Cardiac septum (tissue), 1 donor: ENCODE results near the gene RGS10. TPM values are rescaled to one million over a fixed set of nuclear protein-coding genes. Genes with fewer than 3 reads are reported as not detected.
"Not testable (repeated sequence)": the region's sequence is repeated elsewhere in the genome, so short reads cannot be mapped to it uniquely, and the experiment has no call there.

Experiments
- DNase-seq: peaks from one replicate; pipeline ENCODE4 v3.0.0-alpha.2; 2020; ENCODE audit warnings: low spot score
- intact Hi-C: fragments of 100-400 bp; cut with DNase I; formaldehyde crosslinking; loops from one replicate; pipeline ENCODE4 v1.14.0; 2022
- total RNA-seq: library from RNA; stranded (reverse); fragmentation: NEBNext Ultra II Directional; extraction: Animal tissue kit (Norgen Biotek cat#: 25700); gene quantifications from one replicate; pipeline ENCODE4 v1.2.1, GENCODE V29; 2021
- donor health status: DM: no; HTN: no; CAD: no.

RGS10 gene
- total RNA-seq, 1 donor from 2014 or later: 3.2 TPM

DNA sequence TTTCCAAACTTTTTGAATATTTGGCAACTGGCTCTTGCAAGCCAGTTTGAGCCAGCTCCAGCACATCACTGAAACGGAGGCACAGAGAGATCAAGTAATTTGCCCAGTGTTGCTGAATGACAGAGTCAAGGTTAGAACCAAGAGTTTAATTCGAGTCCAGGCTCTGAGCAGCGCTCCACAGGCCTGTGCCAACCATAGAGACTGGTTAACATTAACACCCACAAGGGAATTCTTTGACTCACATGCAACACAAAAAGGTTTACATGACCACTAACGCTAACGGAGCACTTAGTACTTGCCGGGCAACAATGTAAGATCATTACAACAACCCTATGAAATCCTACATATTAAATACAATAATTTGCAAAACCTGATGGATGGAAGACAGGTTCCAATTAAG is 1.5 kb downstream of the RGS10 start:
- intact Hi-C loops: loop anchor here (5.0 to 10.0 kb wide), 2 partner anchors 96 to 344 kb away; no protein-coding TSS in a partner anchor
- no peak for DNase-seq

DNA sequence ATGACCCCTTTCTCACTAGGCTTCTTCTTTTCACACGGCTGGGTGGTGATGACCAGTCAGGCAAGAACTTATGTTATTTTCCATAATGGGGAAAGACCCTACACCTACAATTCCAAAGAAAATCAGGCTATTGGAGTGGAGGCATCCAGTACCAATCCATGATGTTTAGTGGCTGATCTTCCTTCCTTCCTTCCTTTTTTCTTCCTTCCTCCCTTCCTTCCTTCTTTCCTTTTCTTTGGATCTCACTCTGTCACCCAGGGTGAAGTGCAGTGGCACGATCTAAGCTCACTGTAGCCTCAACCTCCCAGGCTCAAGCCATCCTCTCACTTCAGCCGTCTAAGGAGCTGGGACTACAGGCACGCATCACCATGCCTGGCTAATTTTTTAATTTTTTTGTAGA is 2.5 kb downstream of the RGS10 start:
- DNase-seq: no peak
- intact Hi-C loops: loop anchor here (5.0 to 10.0 kb wide), 2 partner anchors 95 to 343 kb away; no protein-coding TSS in a partner anchor

DNA sequence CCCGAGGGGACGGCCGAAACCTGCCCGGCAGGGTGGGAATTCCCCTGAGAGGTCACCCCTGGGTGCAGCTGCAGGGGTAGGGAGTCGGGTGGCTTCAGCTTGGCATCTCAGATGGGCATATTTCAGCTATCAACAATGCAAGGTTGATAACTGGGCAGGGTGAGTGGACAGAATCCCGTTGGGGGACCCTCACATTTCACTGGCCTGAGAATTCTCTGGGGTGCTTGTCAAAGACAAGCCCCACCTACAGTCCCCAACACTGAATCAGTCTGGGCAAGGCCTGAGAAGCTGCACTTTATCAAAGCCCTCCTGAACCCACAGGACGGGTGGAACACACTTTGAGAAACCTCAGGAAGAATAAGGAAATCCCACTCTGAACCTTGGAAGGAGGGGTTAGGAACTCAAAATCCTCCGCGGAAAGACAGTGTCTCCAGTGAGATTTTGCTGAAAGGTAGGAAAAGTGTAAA is 3.1 kb downstream of the RGS10 start:
- intact Hi-C loops: no loop called here
- no peak for DNase-seq

DNA sequence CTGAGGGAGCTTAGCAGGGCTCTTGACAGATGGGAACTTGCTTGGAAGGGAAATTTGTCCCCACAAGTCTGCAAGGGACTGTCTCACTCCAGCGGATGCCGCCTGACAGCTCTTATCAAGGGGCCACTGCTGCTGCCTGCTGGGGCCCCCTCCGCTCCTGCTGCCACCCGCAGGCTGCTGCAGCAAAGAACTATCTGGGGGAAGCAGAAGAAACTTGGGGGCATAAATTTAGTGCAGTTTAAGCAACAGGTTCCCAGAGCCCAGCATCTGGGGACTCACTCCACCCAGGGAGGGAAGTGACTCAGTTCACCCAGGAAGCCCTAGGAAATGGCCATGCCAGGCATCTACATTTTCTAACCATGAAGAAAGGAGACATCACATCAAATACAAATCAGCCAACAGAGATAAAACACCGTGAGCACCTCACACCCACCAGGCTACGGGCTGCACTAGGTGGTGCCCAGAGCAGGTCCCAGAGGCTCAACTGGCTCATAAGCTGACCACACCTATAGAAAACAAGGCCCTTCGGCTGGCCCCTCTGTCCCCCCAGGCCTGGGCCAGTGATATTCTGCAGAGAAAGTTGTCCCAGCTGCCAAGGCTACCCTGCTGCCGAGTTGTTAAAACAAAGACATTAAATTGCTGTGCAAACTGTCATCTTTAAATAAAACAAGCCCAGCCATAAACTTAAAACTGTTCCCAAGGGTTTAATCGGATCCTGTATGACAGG is 3.7 kb downstream of the RGS10 start:
- no peak for DNase-seq
- intact Hi-C loops: no loop called here

DNA sequence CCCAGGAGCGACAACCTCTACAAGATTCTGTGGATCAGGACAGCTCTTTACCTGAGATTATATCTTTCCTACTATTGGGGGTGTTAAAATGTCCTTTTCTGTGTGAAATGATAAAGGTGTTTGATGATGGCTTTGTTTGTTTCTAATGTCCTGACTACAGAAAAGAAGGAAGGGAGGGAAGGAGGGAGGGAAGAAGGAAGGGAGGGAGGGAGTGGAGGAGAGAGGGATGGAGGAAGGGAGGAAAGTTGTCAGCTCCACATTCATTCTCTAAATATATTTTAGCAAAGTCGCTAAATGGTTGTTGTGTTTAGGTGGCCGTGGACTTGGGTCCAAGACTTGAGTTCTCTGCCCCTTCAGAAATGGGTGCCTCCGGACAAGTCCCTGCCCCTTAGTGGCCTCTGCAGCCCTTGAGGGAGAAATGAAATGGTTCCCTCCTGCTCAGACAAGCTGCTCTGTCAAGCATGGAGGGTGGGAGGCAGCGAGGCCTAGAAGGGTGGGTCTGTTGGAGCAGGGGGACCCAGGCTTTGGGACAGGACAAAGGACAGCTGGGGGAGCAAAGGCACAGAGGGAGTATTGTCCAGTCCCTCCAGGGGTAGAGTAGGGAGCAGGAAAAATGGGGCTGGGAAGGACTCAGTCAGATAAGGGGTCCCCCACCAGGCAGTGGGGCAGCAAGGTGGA is 4.4 kb downstream of the RGS10 start:
- DNase-seq: no peak
- intact Hi-C loops: no loop called here

DNA sequence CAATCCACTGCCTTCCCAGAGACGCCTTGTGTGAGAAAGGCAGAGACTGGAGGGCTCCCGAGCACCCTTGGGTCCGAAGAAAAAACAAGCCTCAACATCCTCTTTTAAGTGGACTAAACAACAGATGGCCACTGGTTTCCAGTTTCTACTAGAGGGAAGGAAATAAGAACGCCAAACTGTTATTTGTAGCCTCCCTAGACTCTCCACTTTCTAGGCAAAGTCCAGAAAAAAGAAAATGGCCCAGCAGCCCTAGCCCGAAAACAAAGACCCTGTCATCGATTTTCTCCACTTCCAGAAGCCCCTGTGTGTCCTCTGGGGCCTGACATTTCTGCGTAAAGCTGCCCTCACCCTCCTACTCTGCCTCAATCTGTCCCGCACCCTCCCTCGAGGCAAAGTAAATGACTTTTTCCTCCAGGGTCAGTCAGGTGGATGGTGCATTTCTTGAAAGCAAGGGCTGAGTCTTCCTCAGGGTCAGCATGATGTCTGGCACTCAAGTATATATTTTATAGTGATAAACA is 6.0 kb downstream of the RGS10 start:
- DNase-seq: no peak
- intact Hi-C loops: no loop called here

DNA sequence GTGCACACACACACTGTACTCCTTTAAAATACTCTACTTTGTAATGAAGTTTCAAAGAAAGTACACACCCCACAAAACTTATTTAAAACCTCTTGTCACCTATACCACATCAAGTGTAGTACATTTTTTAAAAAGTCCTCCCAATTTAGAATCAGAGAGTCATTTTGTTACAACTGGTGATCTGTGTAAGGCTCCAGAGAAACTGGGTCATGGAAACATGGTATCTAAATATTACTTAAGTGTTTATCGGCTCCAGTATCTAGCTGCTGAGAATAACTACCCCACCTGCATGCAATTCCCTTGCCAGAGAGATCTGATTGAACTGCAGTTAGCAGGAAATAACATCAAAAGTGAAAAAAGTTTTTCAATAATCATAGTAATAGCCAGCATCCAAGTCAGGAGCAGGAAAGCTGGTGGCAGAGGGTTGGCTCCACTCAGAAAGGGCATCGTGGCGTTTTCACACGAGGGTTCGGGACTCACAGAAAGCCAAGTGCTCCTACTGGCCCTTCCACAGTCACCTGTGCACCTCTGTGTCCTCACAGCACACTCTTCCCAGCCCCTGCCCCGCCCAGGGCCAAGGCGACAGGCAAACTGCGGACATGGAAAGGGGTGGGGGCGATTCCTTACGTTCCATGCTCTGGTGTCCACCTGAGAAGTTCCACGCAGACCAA is 6.5 kb downstream of the RGS10 start:
- intact Hi-C loops: no loop called here

DNA sequence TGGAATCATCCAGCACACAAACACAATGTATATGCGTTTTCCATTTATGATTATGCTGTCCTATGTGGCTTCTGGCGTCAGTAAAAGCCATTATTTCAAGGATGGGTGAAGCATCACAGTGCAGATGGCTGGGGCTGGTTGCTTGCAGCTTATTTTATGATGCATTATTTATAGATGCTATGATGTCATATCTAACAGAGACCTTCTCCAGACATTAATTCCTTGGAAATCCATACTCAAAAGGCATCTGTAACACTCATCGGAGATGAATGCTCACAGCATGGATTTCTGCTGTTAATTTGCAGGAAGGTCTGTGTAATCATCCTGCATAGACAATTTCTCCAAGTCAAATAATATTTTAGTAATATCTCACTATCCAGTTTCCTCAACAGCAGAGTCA is 7.2 kb downstream of the RGS10 start:
- no peak for DNase-seq
- intact Hi-C loops: no loop called here

More for the DNA sequence above, 6.5 kb downstream of the RGS10 start:
- no peak for DNase-seq

DNA sequence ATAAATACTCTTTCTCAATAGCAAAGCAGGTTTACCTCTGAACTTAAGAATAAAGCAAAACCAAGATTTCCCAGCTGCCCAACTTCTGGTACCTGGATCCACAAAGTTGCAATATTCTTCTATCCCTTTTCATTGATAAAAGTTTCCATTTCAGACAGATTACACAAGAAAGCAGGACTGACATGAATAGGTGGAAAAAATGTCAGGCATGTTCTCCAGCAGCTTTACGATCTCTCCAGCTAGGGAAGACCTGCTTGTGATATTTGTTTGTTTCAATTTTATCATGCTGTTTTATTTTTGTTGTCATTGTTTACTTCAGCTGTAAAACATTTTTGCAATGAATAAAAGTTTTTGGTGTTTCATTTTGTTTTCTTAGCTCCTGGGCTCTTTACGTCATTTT is 9.0 kb downstream of the RGS10 start:
- intact Hi-C loops: no loop called here
- DNase-seq: no peak

DNA sequence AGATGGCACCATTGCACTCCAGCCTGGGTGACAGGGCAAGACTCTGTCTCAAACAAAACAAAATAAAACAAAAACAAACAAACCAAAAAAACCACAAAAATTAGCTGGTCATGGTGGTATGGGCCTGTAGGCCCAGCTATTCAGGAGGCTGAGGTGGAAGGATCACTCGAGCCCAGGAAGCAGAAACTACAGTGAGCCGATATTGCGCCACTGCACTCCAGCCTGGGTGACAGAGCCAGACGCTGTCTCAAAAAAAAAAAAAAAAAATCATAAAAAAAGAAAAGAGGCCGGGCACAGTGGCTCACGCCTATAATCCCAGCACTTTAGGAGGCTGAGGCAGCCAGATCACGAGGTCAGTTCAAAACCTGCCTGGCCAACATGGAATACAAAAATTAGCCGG is 9.7 kb downstream of the RGS10 start:
- intact Hi-C loops, DNase-seq: not testable (repeated sequence)

DNA sequence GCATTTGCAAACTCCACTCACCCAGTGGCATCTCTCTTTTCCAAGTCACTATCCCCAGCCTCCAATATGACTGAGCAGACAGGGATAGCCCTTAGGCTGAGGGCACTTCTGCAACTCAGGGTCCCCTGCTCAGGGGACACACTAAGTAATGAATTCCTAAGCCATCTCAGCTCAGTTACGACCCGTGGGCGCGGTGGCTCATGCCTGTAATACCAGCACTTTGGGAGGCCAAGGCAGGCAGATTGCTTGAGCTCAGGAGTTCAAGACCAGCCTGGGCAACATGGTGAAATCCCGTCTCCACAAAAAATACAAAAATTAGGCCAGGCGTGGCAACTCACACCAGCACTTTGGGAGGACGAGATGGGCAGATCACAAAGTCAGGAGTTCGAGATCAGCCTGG is 10.3 kb downstream of the RGS10 start:
- intact Hi-C loops, DNase-seq: not testable (repeated sequence)

DNA sequence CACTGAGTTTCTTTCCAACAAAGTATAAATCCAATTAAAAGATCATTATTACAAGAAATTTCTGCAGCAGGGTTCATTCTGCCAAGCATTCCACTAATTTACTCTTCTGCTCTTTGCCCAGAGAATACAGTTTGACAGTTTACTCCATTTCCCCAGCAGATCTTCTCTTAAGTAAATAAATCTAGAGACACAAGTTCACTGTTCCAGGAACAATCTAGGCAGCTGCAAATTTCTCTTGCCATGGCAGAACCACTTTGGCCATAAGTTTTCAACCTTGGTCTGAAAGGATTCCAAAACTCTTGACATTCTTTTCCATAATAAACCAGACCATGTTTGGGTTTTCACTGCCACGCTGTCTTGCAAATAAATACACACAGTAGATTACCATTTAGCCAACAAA is 11.5 kb downstream of the RGS10 start:
- intact Hi-C loops: no loop called here
- no peak for DNase-seq

DNA sequence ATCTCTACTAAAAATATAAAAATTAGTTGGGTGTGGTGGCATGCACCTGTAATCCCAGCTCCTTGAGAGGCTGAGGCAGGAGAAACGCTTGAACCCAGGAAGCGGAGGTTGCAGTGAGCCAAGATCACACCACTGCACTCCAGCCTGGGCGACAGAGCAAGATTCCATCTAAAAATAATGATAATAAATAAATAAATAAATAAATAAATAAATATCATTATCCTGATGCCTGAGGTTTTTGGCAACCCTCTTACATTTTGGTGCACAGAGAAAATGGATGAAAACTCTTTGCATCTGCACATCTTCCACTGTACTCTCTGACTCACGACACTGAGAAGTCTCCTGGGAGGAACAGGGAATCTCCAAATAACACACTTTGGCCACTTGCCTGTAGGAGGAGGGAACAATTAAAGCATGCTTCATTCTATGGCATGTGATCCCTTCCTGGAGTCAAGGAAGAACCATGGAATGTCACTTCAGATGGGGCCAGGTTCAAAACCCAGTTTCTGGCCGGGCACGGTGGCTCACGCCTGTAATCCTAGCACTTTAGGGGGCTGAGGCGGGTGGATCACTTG is 13.8 kb downstream of the RGS10 start:
- DNase-seq, intact Hi-C loops: not testable (repeated sequence)

DNA sequence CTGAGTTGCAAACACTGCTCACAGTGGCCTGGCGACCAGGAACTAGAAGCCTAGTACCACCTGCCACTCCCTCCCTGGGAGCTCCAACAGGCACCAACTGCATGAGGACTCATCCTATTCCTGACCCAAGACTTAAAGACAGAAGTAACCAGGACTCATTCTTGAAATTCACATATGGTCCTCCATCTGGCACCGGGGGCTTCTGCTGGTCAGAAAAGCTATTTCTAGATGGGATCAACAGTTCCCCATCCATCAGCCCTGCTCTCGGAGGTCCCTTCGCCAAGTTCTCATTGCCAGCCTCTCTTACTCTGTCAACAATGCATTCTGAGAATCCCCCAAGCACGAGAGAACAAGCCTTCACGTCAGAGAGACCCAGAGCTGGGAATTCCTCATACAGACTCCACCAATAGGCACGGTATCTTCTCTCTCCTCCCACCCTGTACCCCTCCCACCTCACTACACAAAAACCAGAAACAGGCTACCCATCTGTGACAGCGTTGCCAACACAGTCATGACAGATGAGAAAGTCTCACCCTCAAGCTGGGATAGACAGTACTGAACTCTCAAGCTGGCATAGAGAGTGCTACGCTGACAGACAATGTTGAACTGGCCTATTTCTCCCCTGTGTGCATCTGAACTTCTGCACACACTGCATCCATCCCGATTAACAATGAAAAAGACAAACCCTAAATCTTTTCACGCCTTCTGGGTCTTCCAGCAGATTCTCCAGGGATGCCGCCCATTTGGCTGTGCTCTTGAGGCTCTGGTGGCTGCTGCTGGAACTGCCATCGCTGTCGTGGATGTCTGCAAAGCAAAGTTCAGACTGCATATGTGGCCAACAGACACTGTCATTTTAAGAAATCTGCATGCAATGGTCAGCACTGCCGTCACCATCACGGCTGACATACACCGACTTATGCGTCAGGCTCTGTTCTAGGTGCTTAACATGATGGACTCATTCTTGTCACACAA is 15.6 kb downstream of the RGS10 start:
- DNase-seq: peak; percentile 67
- intact Hi-C loops: no loop called here

DNA sequence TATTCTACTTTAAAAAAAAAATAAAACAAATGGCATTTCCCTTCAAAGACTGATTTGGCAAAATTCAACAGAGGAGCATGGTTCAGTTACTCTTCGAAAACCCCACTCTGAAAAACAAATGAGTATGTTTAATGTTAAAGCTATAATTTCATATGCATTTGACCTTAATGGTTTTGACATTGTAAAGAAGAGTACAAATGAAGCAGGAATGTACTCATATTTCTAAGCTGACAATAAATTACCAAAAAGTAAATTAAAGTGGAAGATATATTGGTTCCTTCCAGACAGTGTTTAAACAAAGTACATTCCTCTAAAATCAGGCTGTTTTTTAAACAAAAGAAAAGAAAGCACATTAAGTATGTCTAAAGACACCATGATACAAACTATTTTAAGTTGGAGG is 16.4 kb downstream of the RGS10 start:
- intact Hi-C loops: no loop called here
- DNase-seq: no peak

DNA sequence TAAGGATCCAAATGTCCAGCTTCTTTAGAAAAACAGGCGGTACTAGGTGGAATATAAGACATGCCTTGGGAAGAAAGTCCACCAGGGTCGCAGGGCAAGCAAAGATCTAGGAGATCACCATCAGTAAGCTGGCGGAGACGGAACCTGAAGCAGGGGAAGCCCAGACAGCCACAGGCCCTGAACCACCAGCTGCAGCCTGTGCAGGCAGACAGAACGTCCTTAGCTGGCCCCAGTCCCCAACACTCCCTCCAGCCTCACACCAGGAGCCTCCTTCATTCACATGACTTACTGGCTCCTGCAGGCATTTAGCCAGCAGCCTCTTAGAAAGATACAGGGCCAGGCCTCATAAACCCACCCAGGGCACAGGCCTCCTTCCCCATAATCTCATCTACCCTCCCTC is 17.4 kb downstream of the RGS10 start:
- DNase-seq: peak; percentile 39
- intact Hi-C loops: no loop called here

DNA sequence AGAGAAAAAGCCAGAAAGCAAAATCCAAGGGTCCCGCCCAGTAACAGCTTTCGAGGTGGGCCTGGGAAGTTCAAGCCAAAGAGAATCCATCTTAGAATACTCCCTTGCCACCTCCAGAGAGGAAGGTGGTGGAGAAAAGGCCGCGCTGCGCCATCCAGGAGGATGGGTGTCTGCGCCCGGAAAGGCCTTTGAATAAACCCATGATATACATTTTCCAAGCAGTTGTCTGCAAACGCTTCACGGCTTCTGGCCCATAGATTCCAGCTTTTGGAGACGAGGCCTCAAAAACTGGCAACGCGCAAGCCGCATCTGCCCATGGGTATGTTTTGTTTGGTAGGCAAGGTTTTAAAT is 17.8 kb downstream of the RGS10 start:
- peak; percentile 19 for DNase-seq
- intact Hi-C loops: no loop called here

DNA sequence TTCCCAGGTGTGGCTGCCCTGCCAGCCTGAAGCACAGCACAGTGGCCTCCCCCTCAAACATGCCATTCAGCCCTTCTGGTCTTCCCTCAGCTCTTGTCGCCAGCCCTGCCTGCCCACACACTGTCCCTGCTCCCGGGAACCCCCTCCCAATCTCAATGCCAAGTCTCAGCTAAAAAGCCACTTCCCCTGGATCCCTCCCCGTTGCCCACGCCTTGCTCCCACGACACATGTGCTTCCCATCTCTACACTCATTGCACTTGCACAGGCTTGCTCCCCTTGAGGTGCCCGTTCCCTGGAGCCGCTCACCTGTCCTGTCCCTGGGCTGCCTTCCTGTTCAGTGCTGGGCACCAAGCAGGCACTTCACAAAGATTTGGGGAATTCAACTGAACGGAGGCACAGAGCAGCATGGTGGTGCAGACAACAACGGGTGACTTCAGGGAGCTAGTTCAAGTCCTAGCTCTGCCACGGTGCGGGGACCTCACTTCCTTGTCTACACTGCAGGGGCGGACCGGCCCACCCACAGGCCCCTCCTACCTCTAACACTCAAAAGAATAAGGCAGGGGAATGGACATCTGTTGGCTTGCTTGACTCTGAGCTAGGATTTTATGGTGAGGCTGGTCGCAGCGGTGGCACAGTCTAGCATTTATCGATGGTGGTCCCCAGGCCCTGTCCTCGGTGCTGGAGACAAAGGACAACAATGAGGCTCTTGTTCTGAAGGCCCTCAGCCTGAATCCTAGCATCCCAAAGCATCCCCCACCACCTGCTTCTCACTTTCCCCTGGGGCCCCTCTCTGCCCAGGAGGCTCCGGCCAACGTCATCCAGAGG is 18.4 kb downstream of the RGS10 start:
- intact Hi-C loops: no loop called here
- DNase-seq: no peak
